GM18519 (cell line): ENCODE results near the gene NOS3.
"Not testable (repeated sequence)": the region's sequence is repeated elsewhere in the genome, so short reads cannot be mapped to it uniquely, and the experiment has no call there.

ENCODE experiments used
- ATAC-seq: cut with Tn5 transposase; IDR thresholded peaks from one replicate; pipeline ENCODE4 v1.9.1; 2021; ENCODE audit warnings: mild to moderate bottlenecking, moderate library complexity; ENCODE audit not compliant: unreplicated experiment, low FRiP score

NOS3 gene

DNA sequence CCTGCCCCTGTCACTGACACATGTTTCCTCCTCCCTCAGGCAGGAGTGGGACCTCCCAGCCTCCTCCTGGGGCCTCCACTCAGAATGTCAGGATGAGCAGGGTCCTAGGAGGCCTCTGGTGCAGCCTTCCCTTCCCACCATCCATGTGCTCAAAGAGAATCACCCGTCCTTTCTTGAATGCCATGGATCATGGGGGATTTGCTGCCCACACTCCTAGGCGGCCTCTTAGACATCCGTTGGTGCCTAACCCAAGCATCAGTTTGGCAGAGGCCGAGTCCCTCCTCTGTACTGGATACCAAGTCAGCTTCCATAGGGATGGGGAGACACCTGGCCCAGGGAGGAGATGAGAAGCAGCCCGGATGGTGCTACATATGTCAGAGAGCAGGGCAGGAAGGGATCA, 7.0 kb downstream of the NOS3 start:
- ATAC-seq: no peak

DNA sequence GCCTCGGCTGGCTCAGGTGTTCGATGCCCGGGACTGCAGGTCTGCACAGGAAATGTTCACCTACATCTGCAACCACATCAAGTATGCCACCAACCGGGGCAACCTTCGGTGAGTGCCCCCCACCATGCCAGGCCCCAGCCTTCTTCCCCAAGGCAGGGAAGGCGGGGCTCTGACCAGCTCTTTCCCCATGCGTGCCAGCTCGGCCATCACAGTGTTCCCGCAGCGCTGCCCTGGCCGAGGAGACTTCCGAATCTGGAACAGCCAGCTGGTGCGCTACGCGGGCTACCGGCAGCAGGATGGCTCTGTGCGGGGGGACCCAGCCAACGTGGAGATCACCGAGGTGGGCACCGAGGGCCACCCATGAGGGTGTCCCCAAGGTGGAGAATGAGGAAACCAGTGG, 7.5 kb downstream of the NOS3 start:
- no peak for ATAC-seq

GRCh38 chr7:150999001-150999400, 8.2 kb downstream of the NOS3 start:
- ATAC-seq: no peak

DNA sequence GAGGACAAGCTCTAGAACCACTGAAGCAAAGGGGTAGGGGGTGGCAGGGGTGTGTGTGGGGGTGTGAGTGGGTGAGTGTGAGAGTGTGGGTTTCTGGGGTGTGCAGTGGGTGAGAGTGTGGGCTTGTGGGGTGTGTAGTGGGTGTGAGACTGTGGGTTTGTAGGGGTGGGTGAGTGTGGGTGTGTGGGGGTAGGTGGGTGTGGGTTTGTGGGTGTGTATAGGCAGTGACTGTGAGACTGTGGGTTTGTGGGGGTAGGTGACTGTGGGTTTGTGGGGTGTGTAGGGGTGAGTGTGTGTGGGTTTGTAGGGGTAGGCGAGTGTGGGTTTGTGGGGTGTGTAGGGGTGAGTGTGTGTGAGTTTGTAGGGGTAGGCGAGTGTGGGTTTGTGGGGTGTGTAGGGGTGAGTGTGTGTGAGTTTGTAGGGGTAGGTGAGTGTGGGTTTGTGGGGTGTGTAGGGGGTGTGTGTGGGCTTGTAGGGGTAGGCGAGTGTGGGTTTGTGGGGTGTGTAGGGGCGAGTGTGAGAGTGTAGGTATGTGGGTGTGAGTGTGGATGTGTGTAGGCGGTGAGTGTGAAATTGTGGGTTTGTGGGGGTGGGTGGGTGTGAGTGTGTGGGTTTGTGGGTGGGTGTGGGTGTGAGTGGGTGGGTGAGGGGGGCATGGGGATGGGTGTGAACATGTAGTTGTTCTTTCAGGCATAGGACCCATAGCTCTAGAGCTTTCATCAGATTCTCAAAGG, 8.8 kb downstream of the NOS3 start:
- no peak for ATAC-seq

DNA sequence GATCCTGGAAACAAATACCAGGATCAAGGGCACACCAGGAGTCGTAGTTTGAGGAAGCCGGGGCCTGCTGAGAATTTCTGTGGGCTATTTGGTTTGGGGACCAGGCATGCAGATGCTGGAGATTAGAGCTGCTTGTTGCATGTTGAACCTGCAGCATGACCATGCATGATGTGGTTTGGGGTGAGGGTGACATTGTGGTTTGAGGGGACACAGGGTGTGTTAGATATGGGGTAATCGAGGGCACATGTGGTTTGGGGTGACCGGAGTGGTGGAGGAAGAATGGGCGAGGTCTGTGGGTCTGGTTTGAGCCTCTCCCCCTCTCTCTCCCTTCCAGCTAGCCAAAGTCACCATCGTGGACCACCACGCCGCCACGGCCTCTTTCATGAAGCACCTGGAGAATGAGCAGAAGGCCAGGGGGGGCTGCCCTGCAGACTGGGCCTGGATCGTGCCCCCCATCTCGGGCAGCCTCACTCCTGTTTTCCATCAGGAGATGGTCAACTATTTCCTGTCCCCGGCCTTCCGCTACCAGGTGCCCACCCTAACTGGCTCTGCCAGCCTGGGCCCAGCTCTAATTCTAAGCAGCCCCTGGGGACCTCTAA, 10.2 kb downstream of the NOS3 start:
- ATAC-seq: no peak

- no peak for ATAC-seq
Observed at GRCh38 chr7:151001546-151001945, 10.7 kb downstream of the NOS3 start.

GRCh38 chr7:151003572-151003971, 12.8 kb downstream of the NOS3 start:
- ATAC-seq: no peak

DNA sequence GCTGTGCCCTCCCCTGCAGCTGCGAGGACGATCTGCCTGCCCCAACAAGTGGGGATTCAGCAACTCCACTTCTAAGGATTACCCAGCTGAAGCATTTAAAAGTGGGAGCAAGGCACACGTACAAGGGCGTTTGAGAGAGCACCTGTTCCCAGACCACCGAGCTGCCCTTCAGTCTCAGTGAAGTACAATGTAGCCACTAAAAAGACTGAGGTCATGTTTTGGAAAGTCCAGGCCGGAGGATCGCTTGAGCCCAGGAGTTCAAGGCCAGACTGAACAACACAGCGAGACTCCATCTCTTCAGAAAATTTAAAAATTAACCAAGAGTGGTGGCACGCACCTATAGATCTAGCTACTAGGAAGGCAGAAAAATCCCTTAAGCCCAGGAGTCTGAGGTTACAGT, 14.7 kb downstream of the NOS3 start:
- ATAC-seq: no peak

DNA sequence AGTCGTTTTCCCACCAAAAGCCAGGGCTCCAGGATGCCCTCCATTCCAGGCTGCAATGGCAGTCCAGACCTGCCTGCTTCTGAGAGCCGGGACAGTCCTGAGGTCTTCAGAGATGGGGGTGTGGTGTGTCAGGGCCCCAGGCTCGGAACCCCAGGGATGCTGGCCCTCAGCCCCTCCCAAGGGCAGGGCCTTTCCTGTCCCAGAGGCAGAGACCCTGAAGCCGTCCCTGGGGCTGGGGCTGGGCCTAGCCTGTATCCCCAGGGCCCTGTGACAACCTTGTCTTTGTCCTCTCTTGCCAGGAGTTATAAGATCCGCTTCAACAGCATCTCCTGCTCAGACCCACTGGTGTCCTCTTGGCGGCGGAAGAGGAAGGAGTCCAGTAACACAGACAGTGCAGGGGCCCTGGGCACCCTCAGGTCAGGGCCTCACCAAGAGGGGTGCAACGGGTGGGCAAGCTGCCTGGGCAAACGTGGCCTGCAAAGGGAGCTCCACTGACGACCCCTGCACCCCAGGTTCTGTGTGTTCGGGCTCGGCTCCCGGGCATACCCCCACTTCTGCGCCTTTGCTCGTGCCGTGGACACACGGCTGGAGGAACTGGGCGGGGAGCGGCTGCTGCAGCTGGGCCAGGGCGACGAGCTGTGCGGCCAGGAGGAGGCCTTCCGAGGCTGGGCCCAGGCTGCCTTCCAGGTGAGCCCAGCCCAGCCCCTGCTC, 15.9 kb downstream of the NOS3 start:
- no peak for ATAC-seq

DNA sequence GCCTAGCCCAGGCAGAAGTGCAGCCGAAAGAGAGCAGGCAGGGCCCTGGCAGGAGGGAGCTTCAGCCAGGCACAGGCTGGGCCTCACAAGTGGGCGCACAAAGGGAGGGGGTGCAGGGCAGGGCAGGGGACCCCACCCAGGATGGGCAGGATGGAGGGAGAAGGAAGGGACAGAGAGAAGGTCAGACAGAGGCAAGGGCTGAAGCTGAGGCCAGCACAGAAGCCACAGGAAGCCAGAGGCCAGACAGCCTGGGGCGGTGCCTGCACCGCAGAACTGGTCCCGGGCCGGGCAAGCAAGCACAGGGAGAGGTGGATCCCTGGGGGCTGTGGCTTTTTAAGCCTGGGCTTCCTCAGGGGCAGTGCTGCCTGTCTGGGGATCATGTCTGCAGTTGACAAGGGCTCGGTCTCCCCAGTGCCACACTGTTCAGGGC, 16.7 kb downstream of the NOS3 start:
- no peak for ATAC-seq

DNA sequence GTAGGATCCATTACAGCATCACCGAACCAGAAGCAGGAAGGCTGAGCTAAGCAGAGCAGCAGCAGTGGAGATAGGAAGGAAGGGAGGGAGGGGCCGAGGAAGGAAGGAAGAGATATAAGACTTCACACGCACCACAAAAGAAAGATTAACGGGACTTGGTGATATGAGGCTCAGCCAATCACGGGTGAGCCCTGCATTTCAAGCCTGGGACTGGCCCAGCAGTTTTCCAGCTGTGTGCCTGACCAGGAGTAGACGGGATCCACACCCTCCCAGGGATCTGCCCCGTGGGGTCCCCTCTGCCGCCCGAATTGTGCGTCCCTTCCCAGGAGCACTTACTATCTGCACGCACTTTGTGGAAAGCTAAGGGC, 17.3 kb downstream of the NOS3 start:
- ATAC-seq: no peak

GRCh38 chr7:151008511-151009323, 17.9 kb downstream of the NOS3 start:
- no peak for ATAC-seq

GRCh38 chr7:151009327-151010036, 18.7 kb downstream of the NOS3 start:
- no peak for ATAC-seq

- ATAC-seq: no peak
Observed at GRCh38 chr7:151010037-151010306, 19.2 kb downstream of the NOS3 start.

- ATAC-seq: no peak
Observed at GRCh38 chr7:151010307-151011096, 19.7 kb downstream of the NOS3 start.

- no peak for ATAC-seq
Observed at GRCh38 chr7:151011097-151011409, 20.2 kb downstream of the NOS3 start.

GRCh38 chr7:151011616-151012015, 20.8 kb downstream of the NOS3 start:
- not testable (repeated sequence) for ATAC-seq

GRCh38 chr7:151012031-151012692, 21.3 kb downstream of the NOS3 start:
- no peak for ATAC-seq

- ATAC-seq: no peak
Observed at GRCh38 chr7:151012911-151013347, 22.1 kb downstream of the NOS3 start.
